Upper lobe of left lung (tissue), 6 donors: Measurements from ENCODE around the gene ITGB3. TPM values are rescaled to one million over a fixed set of nuclear protein-coding genes. Genes with fewer than 3 reads are reported as not detected.
A peak's percentile ranks its signal among the peaks of the same experiment; 100 is the strongest.

Source experiments
- ATAC-seq, 2 donors: fragments of 200-7000 bp; cut with Tn5 transposase; one replicate each; pipeline ENCODE4 v1.9.1; 2022; ENCODE audit warnings: mild to moderate bottlenecking in 2 of 2, moderate library complexity in 2 of 2; ENCODE audit not compliant: low FRiP score in 2 of 2
- DNase-seq, 2 donors: peaks; one replicate each; pipeline ENCODE4 v3.0.0-alpha.2; 2019 to 2020
- H3K27ac ChIP-seq, 4 donors: fragments of 200-600 bp; sonication (generic); one replicate each; pipeline ENCODE4 v1.5.1; 2016 to 2019
- H3K27me3 ChIP-seq, 4 donors: fragments of 200-600 bp; sonication (generic); one replicate each; pipeline ENCODE4 v1.5.1; 2017 to 2019
- H3K36me3 ChIP-seq, 4 donors: fragments of 200-600 bp; sonication (generic); one replicate each; pipeline ENCODE4 v1.5.1; 2016 to 2019
- H3K4me1 ChIP-seq, 4 donors: fragments of 200-600 bp; sonication (generic); one replicate each; pipeline ENCODE4 v1.5.1; 2018 to 2019
- H3K4me3 ChIP-seq, 4 donors: fragments of 200-600 bp; sonication (generic); one replicate each; pipeline ENCODE4 v1.5.1; 2017 to 2019; ENCODE audit warnings: mild to moderate bottlenecking in 2 of 4, moderate library complexity in 1 of 4
- H3K9me3 ChIP-seq, 4 donors: fragments of 200-600 bp; sonication (generic); one replicate each; pipeline ENCODE4 v1.5.1; 2018 to 2019
- CTCF ChIP-seq, 6 experiments: fragments of 450-650 bp in 4 of 6; fragments of 200-600 bp in 2 of 6; sonication (generic) in 2 of 6; IDR thresholded peaks; one replicate each; pipeline ENCODE4 v1.5.1; 2016 to 2019; ENCODE audit warnings: antibody characterized with exemption in 6 of 6
- EP300 ChIP-seq, 4 donors: sonication (generic); formaldehyde crosslinking; IDR thresholded peaks; one replicate each; pipeline ENCODE4 v1.5.1; 2017; ENCODE audit warnings: antibody characterized with exemption in 4 of 4, control low read depth in 2 of 4
- POLR2A ChIP-seq, 4 donors: fragments of 450-650 bp; IDR thresholded peaks; one replicate each; pipeline ENCODE4 v1.5.1; 2016 to 2017; ENCODE audit warnings: antibody characterized with exemption in 4 of 4, mild to moderate bottlenecking in 2 of 4
- POLR2AphosphoS5 ChIP-seq, 2 donors: sonication (generic); formaldehyde crosslinking; IDR thresholded peaks; one replicate each; pipeline ENCODE4 v1.5.1; 2017; ENCODE audit warnings: antibody characterized with exemption in 2 of 2
- WGBS, 2 donors: methylation state at CpG; one replicate each; pipeline ENCODE4 v1.1.5; 2017 to 2018; 5-methylcytosine and 5-hydroxymethylcytosine counted together
- total RNA-seq, 6 donors: library from RNA; depleted of rRNA in 4 of 6; stranded (reverse); fragments of >200 nt in 4 of 6; gene quantifications; one replicate each; pipeline versions ENCODE4 v1.1.0 to v1.2.1, GENCODE V29; 2016 to 2021
- donor health status: DM: no; HTN: no; CAD: no; lungs with moderate emphysema.
- donor health status: DM: no; HTN: yes; CAD: no; lungs with severe emphysema.

Gene ITGB3
- total RNA-seq, 6 donors from 2014 or later = 3.4 to 17.8 (median 9.8) TPM

DNA sequence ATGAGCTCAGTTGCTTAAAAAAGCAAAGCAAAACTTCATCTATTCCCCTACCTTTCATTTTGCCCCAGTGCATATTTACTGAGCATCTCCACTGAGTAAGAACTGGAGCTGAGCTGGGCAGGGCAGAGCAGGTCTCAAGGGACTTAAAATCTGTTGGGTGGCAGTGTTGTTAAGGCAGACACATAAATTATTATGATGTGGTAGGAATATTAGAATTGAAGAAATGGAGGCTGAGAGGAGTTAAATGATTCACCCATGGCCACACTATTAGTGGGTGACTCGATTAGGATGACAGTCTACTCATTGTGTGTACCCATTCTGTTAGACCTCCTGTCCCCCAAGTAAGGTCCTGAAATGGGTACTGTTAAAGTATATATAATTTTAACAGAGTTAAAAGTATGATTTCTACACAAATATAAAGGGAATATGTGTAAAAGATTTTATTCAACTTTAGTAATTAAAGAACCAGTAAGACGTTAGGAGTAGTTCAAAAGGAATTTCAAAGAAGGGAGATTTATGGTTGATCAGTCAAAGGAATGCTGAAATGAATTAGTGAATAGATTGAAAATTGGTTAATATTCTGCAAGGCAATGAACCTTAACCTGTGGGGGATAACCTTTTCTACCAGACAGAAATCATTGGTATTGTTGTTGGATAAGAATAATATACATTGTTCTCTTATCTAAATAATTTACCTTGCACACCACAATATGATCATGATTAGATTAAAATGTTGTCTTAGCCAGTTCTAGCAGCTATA lies 17.5 kb downstream of the ITGB3 start:
- H3K9me3 ChIP-seq = no peaks in the 10 kb centered on the region
- TF ChIP-seq POLR2AphosphoS5 (IDR thresholded peaks at IDR 0.05) (no peak), CTCF (IDR thresholded peaks at IDR 0.05) (no peak), POLR2A (IDR thresholded peaks at IDR 0.05) (no peak), EP300 (IDR thresholded peaks at IDR 0.05) (no peak)
- H3K27ac ChIP-seq = no peak overlapping the region
- H3K4me1 ChIP-seq = peaks cover 10 to 12% (median 11%) of the 10 kb centered on the region in 4 donors
- no peaks in the 10 kb centered on the region for H3K36me3 ChIP-seq
- ATAC-seq (no peak), DNase-seq (no peak)
- no peak overlapping the region for H3K4me3 ChIP-seq
- WGBS, 2 donors = 92 to 94% methylated on average over 2 of the region's 2 CpGs
- no peaks in the 10 kb centered on the region for H3K27me3 ChIP-seq

GRCh38 chr17:47272491-47272890 lies 18.9 kb downstream of the ITGB3 start:
- Histone ChIP-seq H3K36me3 (no peaks in the 10 kb centered on the region), H3K27ac (no peak overlapping the region), H3K4me1 (peaks cover 24 to 26% (median 24%) of the 10 kb centered on the region in 4 donors), H3K27me3 (no peaks in the 10 kb centered on the region), H3K4me3 (no peak overlapping the region), H3K9me3 (no peaks in the 10 kb centered on the region)
- TF ChIP-seq POLR2A (IDR thresholded peaks at IDR 0.05) = no peak
- no peak for TF ChIP-seq CTCF (IDR thresholded peaks at IDR 0.05)
- no peak for TF ChIP-seq POLR2AphosphoS5 (IDR thresholded peaks at IDR 0.05)
- TF ChIP-seq EP300 (IDR thresholded peaks at IDR 0.05) = no peak
- DNase-seq (no peak), ATAC-seq (no peak)
- 67 to 86% methylated on average over 1 of the region's 1 CpG for WGBS, 2 donors

DNA sequence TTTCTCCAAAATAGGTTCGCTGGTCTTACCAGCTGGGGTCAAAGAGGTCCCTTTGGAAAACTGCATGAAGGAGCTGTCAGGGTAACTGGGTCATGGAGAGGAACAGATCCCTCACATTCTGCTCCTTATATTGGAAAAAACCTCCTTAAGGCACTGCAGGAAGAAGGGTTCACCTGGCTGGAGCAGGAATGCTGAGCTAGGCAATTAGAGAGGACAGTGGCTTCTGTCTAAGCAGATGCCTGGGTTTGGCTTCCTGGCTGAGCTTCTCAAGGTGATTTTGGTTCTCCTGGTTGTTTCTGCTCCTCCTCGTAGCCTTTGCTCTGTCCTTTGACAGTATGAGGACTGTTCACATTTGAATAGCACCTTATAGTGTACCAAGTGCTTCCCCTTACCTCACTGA lies 19.6 kb downstream of the ITGB3 start:
- ATAC-seq = no peak
- Histone ChIP-seq H3K9me3 (no peaks in the 10 kb centered on the region), H3K27me3 (no peaks in the 10 kb centered on the region), H3K36me3 (no peaks in the 10 kb centered on the region), H3K4me1 (peaks cover 29 to 33% (median 31%) of the 10 kb centered on the region in 4 donors), H3K27ac (no peak overlapping the region), H3K4me3 (no peak overlapping the region)
- 74 to 94% methylated on average over 2 of the region's 2 CpGs for WGBS, 2 donors
- TF ChIP-seq EP300 (IDR thresholded peaks at IDR 0.05) (no peak), POLR2A (IDR thresholded peaks at IDR 0.05) (no peak), CTCF (IDR thresholded peaks at IDR 0.05) (no peak), POLR2AphosphoS5 (IDR thresholded peaks at IDR 0.05) (no peak)
- DNase-seq = no peak

DNA sequence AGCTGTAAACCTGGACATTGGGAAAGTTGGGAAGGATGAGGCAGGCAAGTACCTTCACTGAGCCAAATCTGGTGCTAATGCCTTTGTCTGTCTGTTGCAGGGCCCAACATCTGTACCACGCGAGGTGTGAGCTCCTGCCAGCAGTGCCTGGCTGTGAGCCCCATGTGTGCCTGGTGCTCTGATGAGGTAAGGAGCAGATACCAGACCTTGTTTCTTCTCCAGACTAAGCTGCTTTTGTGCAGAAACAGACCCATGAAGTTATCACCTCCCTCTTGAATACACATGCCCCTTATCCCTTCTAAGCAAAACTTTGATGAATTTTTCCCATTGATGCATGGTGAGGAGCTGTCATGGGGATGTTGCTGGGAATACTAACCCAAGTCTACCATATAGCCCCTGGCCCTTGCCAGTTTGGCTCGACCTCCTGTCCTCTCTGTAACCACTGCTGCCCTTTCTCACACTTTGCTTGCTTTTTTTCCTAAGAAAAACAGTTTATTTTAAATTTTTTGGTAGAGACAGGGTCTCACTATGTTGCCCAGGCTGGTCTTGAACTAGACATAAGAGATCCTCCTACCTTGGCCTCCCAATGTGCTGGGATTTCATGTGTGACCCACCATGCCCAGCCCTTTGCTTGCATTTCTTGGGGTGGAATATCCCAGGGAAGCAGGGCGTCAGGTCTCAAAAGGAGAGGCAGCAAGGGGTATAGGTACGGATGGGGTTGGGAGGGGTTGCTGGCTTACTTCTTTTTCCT lies 20.9 kb downstream of the ITGB3 start:
- peaks cover 40 to 46% (median 43%) of the 10 kb centered on the region in 4 donors for H3K4me1 ChIP-seq
- no peak for TF ChIP-seq CTCF (IDR thresholded peaks at IDR 0.05)
- TF ChIP-seq EP300 (IDR thresholded peaks at IDR 0.05) = no peak
- no peak for TF ChIP-seq POLR2A (IDR thresholded peaks at IDR 0.05)
- 90 to 92% methylated on average over 5 of the region's 5 CpGs for WGBS, 2 donors
- no peaks in the 10 kb centered on the region for H3K9me3 ChIP-seq
- H3K27me3 ChIP-seq = no peaks in the 10 kb centered on the region
- DNase-seq (no peak), ATAC-seq (no peak)
- no peak overlapping the region for H3K4me3 ChIP-seq
- H3K36me3 ChIP-seq = no peaks in the 10 kb centered on the region
- peak overlapping the region in 1 of 4 donors; percentile 70 for H3K27ac ChIP-seq
